Mammary epithelial cell (primary cell): ENCODE results near the gene ELP2.

ENCODE experiments used
- CTCF ChIP-seq, 2 donors: IDR thresholded peaks in 1 of 2; conservative IDR thresholded peaks in 1 of 2; 2 replicates each; pipeline ENCODE4 v1.5.1; 2011 to 2012; ENCODE audit warnings: inconsistent platforms in 2 of 2, low read length in 2 of 2, mild to moderate bottlenecking in 2 of 2, control low read depth in 1 of 2, low read depth in 1 of 2; ENCODE audit not compliant: insufficient read depth in 1 of 2; ENCODE audit errors: extremely low read depth in 1 of 2
- EZH2 ChIP-seq: IDR thresholded peaks from 2 replicates; pipeline ENCODE4 v1.6.1; 2012; ENCODE audit warnings: low read length, inconsistent platforms, borderline replicate concordance

DNA sequence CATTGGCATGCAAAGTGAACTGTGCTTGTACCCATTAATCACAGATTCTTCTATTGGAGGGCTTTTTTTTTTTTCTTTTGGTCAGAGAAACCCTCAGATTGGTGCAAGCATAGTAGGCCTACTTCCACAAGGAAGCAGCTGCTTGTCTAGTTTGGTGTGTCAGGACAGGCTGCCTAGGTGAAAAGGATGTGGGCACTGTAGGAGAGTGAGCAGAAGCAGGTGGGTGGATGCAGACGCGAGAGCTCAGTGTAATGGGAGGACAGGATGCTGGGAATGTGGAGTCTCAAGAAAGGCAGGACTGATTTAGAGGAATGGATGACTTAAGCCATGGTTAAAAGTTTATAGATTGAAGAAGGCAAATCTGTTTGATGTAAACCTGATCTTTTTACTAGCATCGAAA, 3.1 kb downstream of the ELP2 start:
- TF ChIP-seq CTCF (conservative IDR thresholded peaks at IDR 0.05 in 1 of 2, IDR thresholded peaks at IDR 0.05 in 1 of 2; ENCODE audit: extremely low read depth in 1 of 2, insufficient read depth in 1 of 2, low read depth in 1 of 2, low read length in 2 of 2): no peak
- TF ChIP-seq EZH2: no peak
